22Rv1 (cell line): ENCODE results near the gene IP6K1.
"Not testable (repeated sequence)": the region's sequence is repeated elsewhere in the genome, so short reads cannot be mapped to it uniquely, and the experiment has no call there.

ENCODE experiments used
- CTCF ChIP-seq: fragments of 450-650 bp; IDR thresholded peaks from 2 replicates; pipeline ENCODE4 v1.5.1; 2017; ENCODE audit warnings: mild to moderate bottlenecking
- ZFX ChIP-seq: fragments of 450-650 bp; IDR thresholded peaks from 2 replicates; pipeline ENCODE4 v1.6.1; 2017; ENCODE audit warnings: antibody characterized with exemption, borderline replicate concordance

GRCh38 chr3:49823131-49823530 lies 36.8 kb upstream of the IP6K1 start:
- not testable (repeated sequence) for TF ChIP-seq CTCF, ZFX
